WI38 (cell line): ENCODE results near the gene GSN.

Experiments used
- H3K4me3 ChIP-seq: 2 replicates; pipeline ENCODE4 v1.5.1; 2011; ENCODE audit warnings: low read depth, mild to moderate bottlenecking, control low read depth, low read length
- TF ChIP-seq, protein P1 (sequence below): IDR thresholded peaks from 2 replicates; pipeline ENCODE4 v1.5.1; 2012; ENCODE audit warnings: low read depth, mild to moderate bottlenecking, control low read depth, low read length

The GSN gene

DNA sequence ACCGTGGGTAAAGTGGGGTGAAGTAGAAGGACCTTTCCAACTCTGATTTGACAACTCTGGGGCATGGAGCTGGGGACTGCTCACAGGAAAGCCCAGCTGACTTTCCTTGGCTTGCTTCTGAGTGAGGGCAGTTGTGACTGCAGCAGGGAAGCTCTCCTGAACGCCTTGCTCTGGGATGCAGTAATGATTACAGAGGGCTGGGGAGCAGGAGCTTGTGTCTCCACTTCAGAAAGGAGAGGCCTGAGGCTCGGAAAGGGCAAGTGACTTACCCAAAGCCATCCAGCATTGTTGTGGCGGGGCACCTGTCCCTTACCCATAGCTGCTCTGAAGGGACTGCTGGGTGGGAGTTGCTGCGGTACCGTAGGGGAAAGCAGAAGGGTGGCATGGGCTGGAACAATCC, 41.2 kb downstream of the GSN start:
- no peak overlapping the region for H3K4me3 ChIP-seq
- TF ChIP-seq, protein P1, sequence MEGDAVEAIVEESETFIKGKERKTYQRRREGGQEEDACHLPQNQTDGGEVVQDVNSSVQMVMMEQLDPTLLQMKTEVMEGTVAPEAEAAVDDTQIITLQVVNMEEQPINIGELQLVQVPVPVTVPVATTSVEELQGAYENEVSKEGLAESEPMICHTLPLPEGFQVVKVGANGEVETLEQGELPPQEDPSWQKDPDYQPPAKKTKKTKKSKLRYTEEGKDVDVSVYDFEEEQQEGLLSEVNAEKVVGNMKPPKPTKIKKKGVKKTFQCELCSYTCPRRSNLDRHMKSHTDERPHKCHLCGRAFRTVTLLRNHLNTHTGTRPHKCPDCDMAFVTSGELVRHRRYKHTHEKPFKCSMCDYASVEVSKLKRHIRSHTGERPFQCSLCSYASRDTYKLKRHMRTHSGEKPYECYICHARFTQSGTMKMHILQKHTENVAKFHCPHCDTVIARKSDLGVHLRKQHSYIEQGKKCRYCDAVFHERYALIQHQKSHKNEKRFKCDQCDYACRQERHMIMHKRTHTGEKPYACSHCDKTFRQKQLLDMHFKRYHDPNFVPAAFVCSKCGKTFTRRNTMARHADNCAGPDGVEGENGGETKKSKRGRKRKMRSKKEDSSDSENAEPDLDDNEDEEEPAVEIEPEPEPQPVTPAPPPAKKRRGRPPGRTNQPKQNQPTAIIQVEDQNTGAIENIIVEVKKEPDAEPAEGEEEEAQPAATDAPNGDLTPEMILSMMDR = no peak

DNA sequence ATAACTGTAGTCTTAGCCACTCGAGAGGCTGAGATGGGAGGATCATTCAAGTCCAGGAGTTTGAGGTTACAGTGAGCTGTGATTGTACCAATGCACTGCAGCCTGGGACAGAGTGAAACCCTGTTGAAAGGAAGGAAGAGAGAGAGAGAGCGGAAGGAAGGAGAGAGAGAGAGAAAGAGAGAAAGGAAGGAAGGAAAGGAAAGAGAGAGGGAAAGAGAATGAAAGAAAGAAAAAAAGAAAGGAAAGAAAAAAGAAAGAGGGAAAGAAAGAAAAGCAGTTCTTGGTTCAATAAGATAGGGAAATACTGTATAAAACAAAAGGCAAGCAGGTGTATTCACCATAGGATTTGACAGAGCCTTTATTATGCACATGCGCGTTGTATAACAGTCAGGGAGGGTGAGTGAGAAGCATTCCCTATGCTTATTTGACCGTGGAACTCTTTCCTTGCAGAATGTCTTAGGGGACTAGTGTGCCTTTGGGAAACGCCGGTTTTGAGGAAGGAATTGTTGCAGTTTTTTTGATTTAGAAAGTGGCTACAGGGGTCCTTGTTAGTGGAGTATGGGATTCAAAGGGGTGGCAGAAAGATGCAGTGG, 42.0 kb downstream of the GSN start:
- H3K4me3 ChIP-seq = no peak overlapping the region
- TF ChIP-seq, protein P1 = no peak

GRCh38 chr9:121310571-121310970, 42.6 kb downstream of the GSN start:
- no peak overlapping the region for H3K4me3 ChIP-seq
- TF ChIP-seq, protein P1 = no peak

DNA sequence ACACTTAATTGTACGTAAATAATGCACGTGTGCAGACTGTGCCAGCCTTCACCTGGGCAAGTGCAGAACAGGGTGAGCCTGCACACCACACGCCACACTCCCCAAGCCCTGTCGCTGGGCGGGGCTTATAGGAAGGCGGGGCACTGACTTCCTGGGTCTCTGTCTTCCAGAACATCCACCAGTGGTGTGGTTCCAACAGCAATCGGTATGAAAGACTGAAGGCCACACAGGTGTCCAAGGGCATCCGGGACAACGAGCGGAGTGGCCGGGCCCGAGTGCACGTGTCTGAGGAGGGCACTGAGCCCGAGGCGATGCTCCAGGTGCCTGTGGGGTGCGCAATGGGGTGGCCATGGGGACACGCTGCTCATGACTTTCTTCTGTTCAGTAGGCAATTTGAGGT, 44.2 kb downstream of the GSN start:
- TF ChIP-seq, protein P1 = no peak
- no peak overlapping the region for H3K4me3 ChIP-seq

DNA sequence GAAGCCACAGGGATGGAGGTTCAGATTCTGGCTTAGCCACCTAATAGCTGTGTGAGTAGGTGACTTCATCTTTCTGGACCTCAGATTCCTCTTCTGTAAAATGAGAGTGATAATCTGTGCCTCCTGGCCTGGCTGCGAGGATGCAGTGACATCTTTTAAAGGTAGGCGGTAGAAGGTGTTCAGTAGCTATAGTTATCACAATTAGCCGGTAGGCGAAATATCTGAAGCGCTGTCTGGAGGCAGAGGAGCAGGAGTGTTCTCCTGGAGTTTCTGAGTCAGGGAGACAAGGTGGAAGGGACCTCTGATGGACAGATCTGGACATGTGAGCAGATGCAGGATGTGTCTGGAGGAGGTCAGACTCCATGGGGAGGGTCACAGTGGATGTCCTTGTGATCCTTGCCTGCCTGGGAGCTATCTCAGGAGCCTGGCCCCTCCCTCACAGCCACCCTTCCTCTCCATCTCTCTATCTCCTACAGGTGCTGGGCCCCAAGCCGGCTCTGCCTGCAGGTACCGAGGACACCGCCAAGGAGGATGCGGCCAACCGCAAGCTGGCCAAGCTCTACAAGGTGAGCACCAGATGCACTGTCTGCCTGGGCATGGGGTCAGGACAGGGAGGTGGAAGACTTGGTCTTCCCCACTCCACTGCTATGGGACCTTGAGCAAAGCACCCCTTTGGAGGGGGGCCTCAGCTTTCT, 45.6 kb downstream of the GSN start:
- no peak overlapping the region for H3K4me3 ChIP-seq
- TF ChIP-seq, protein P1 = no peak

GRCh38 chr9:121316378-121316777, 48.4 kb downstream of the GSN start:
- H3K4me3 ChIP-seq = no peak overlapping the region
- TF ChIP-seq, protein P1 = no peak

DNA sequence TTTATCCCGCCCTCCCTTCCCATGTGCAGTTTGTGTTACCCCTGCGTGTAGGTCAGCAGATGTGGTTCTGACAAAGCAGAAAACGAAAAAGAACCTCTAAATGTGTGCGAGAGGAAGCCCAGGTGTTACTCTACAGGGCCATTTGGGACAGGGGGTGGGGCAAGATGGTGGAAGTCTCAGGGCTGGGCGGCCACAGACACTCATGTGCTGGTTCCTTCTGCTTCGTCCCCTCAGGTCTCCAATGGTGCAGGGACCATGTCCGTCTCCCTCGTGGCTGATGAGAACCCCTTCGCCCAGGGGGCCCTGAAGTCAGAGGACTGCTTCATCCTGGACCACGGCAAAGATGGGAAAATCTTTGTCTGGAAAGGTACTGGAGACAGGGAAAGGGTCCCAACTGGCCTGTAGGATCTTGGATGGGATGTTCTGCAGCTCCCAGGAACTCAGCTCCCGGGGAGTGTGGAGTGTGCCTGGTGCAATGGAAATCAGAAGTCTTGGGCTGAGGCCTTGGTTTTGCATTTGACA, 49.0 kb downstream of the GSN start:
- H3K4me3 ChIP-seq = no peak overlapping the region
- TF ChIP-seq, protein P1 = no peak
